ENCODE measurements around the gene CLCN2. TPM values are rescaled to one million over a fixed set of nuclear protein-coding genes. Genes with fewer than 3 reads are reported as not detected.
A peak's percentile ranks its signal among the peaks of the same experiment; 100 is the strongest.

CLCN2 gene
- 21.6 TPM for total RNA-seq (2021; ENCODE audit: unreplicated experiment)
- 11.5 and 13.5 TPM in 2 replicates for polyA plus RNA-seq (2012)
- percentile 55 among the genes with signal in this experiment for Bru-seq, nascent RNA
- percentile 68 among the genes with signal in this experiment for BruChase-seq, experiment 1, labeled RNA remaining after a 6-hour chase
- percentile 69 among the genes with signal in this experiment for BruChase-seq, experiment 2, labeled RNA remaining after a 2-hour chase
- long read RNA-seq, transcript CLCN2-201 (24 exons, 3,290 nt), result major isoform, 13 of 36 reads
- long read RNA-seq, partial matches to known transcripts, result 11 of 36 reads
- long read RNA-seq, other reads (novel, unspliced or antisense), result 9 of 36 reads

DNA sequence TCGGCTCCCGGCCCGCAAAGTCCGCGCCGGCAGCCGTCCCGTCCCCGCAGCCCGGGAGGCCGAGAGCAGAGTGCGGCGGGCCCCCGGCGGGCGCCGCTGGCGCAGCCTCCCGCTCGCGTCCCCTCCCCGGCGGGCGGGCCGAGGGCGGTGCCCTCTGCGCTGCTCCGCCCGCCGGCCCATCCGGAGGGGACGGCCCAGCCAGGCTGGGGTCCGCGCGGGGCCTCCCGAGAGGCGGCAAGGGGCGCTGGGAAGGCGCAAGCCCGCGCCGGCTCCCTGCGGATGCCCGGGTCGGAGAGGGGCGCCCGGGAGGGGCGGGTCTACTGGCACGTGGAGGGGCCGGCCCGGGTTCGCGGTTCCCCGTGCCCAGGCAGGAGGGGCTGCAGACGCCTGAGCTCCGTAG is at the start of gene CLCN2, which contains the start of gene POLR2H:
Gene CLCN2 (minus strand): TSS at position 74 of the 400 bp plus-strand sequence. CDS start 126 bp downstream, outside the sequence.
Gene POLR2H (plus strand): TSS at position 179 of the 400 bp plus-strand sequence. CDS start 1,783 bp downstream, outside the sequence.
- Histone ChIP-seq H3K27me3 (ENCODE audit: insufficient read depth, low read length) (no peaks in the 10 kb centered on the region), H3K9me2 (ENCODE audit: insufficient read depth) (no peaks in the 10 kb centered on the region), H3K36me3 (ENCODE audit: control insufficient read depth in 1 of 2, insufficient read depth in 2 of 2, low read length in 2 of 2) (peaks cover 15 to 20% of the 10 kb centered on the region in 2 experiments; a peak in 3 of 4 replicates), H4K20me1 (ENCODE audit: insufficient read depth) (no peaks in the 10 kb centered on the region), H3K79me2 (ENCODE audit: insufficient read depth, low read length) (peaks cover 42% of the 10 kb centered on the region), H3K4me1 (ENCODE audit: control insufficient read depth in 1 of 2, insufficient read depth in 2 of 2, low read length in 2 of 2) (peaks cover 9 to 25% of the 10 kb centered on the region in 2 experiments), H3K9me3 (ENCODE audit: control insufficient read depth in 1 of 2, insufficient read depth in 1 of 2, low read depth in 1 of 2, low read length in 2 of 2) (no peaks in the 10 kb centered on the region), H2AFZ (ENCODE audit: low read depth, low read length, poor library complexity, severe bottlenecking) (no peak within 1 kb of the TSS), H3K4me3 (replicated peaks in 1 of 2; ENCODE audit: low read depth in 1 of 2, low read length in 2 of 2) (peak within 1 kb of the TSS; percentile 95 to 96), H3K27ac (ENCODE audit: low read depth, low read length) (peak within 1 kb of the TSS; percentile 96), H3K4me2 (ENCODE audit: low read length) (peak within 1 kb of the TSS; percentile 99), H3K9ac (ENCODE audit: low read length) (peak within 1 kb of the TSS; percentile 99)
- ChIA-PET RAD21 (ENCODE audit: low non-redundant PET in 1 of 2, low total read pairs in 2 of 2, uncharacterized antibody in 2 of 2, unreplicated experiment in 2 of 2) (interaction anchor here in 1 of 2 experiments (0.7 kb wide), 1 partner anchor 10 kb away, joined by 3 read pairs; no protein-coding TSS in a partner anchor), POLR2A (interaction anchor here (1.1 to 2.6 kb wide), 7 partner anchors 10 to 180 kb away, joined by 3 to 13 read pairs (median 5); no protein-coding TSS in a partner anchor), CTCF (interaction anchor here (0.9 to 1.5 kb wide), 2 partner anchors 16 to 191 kb away, joined by 3 to 7 read pairs; no protein-coding TSS in a partner anchor)
- intact Hi-C loops (cut with micrococcal nuclease), result no loop called here
- BruUV-seq (replicated peaks), result no TSS peak
- ATAC-seq, result peak; percentile 52
- TF ChIP-seq ZFX (IDR thresholded peaks at IDR 0.05), result peak; percentile 69
- no peak for TF ChIP-seq TCF7L2 (IDR thresholded peaks at IDR 0.05; ENCODE audit: borderline replicate concordance, extremely low read depth, insufficient read depth, insufficient read length)
- TF ChIP-seq ZBTB33 (IDR thresholded peaks at IDR 0.05; ENCODE audit: extremely low read depth, insufficient replicate concordance, low read length), result no peak
- TF ChIP-seq EGR1 (IDR thresholded peaks at IDR 0.05; ENCODE audit: low read depth), result no peak
- no peak for TF ChIP-seq SP1 (IDR thresholded peaks at IDR 0.05; ENCODE audit: low read depth)
- TF ChIP-seq EZH2 (IDR thresholded peaks at IDR 0.05), result no peak
- TF ChIP-seq SIN3A (IDR thresholded peaks at IDR 0.05; ENCODE audit: low read depth), result no peak
- no peak for TF ChIP-seq FOSL1 (IDR thresholded peaks at IDR 0.05; ENCODE audit: low read depth)
- TF ChIP-seq MAX (IDR thresholded peaks at IDR 0.05), result no peak
- no peak for TF ChIP-seq RAD21 (IDR thresholded peaks at IDR 0.05; ENCODE audit: low read depth)
- TF ChIP-seq, protein P1, sequence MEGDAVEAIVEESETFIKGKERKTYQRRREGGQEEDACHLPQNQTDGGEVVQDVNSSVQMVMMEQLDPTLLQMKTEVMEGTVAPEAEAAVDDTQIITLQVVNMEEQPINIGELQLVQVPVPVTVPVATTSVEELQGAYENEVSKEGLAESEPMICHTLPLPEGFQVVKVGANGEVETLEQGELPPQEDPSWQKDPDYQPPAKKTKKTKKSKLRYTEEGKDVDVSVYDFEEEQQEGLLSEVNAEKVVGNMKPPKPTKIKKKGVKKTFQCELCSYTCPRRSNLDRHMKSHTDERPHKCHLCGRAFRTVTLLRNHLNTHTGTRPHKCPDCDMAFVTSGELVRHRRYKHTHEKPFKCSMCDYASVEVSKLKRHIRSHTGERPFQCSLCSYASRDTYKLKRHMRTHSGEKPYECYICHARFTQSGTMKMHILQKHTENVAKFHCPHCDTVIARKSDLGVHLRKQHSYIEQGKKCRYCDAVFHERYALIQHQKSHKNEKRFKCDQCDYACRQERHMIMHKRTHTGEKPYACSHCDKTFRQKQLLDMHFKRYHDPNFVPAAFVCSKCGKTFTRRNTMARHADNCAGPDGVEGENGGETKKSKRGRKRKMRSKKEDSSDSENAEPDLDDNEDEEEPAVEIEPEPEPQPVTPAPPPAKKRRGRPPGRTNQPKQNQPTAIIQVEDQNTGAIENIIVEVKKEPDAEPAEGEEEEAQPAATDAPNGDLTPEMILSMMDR (IDR thresholded peaks at IDR 0.05 in 2 of 3, conservative IDR thresholded peaks at IDR 0.05 in 1 of 3; ENCODE audit: borderline replicate concordance in 1 of 3, insufficient read depth in 1 of 3, low read depth in 2 of 3, low read length in 2 of 3), result no peak
- TF ChIP-seq POLR2AphosphoS5 (IDR thresholded peaks at IDR 0.05; ENCODE audit: low read depth, low read length), result peak; percentile 55
- no peak for TF ChIP-seq REST (IDR thresholded peaks at IDR 0.05; ENCODE audit: low read depth)
- TF ChIP-seq POLR2A (IDR thresholded peaks at IDR 0.05; ENCODE audit: borderline replicate concordance, extremely low read depth, insufficient read depth, insufficient read length), result no peak
- TF ChIP-seq SRF (IDR thresholded peaks at IDR 0.05; ENCODE audit: low read depth), result no peak
- peak; percentile 55 for TF ChIP-seq YY1 (IDR thresholded peaks at IDR 0.05; ENCODE audit: extremely low read depth, insufficient replicate concordance, low read depth, low read length)
- no peak for TF ChIP-seq JUND (IDR thresholded peaks at IDR 0.05)
- no peak for DNase-seq (ENCODE audit: low read depth, low spot score)
